Mucosa of stomach (tissue), 1 donor: ENCODE measurements around the gene BCKDK.

Source experiments
- H3K27me3 ChIP-seq: one replicate; pipeline ENCODE4 v1.7.0; 2013; ENCODE audit warnings: mild to moderate bottlenecking, low read length; ENCODE audit not compliant: control insufficient read depth, insufficient read depth
- H3K36me3 ChIP-seq: one replicate; pipeline ENCODE4 v1.7.0; 2013; ENCODE audit warnings: low read length; ENCODE audit not compliant: control insufficient read depth, insufficient read depth
- H3K4me1 ChIP-seq: one replicate; pipeline ENCODE4 v1.7.0; 2013; ENCODE audit warnings: mild to moderate bottlenecking, low read length; ENCODE audit not compliant: control insufficient read depth, insufficient read depth
- H3K4me3 ChIP-seq: one replicate; pipeline ENCODE4 v1.7.0; 2013; ENCODE audit warnings: low read length
- H3K9ac ChIP-seq: one replicate; pipeline ENCODE4 v1.7.0; 2013; ENCODE audit warnings: mild to moderate bottlenecking, low read length, moderate library complexity
- H3K9me3 ChIP-seq: one replicate; pipeline ENCODE4 v1.7.0; 2013; ENCODE audit warnings: mild to moderate bottlenecking, low read length, moderate library complexity; ENCODE audit not compliant: control insufficient read depth
- donor health status: Pancreatic carcinoma.

BCKDK gene

GRCh38 chr16:31108794-31109558 is 790 bp downstream of the BCKDK start:
- H3K4me3 ChIP-seq = no peak overlapping the region
- no peaks in the 10 kb centered on the region for H3K9me3 ChIP-seq
- peaks cover 16% of the 10 kb centered on the region for H3K4me1 ChIP-seq
- H3K9ac ChIP-seq = peak overlapping the region; percentile 87
- H3K27me3 ChIP-seq = no peaks in the 10 kb centered on the region
- H3K36me3 ChIP-seq = peaks cover 8% of the 10 kb centered on the region

DNA sequence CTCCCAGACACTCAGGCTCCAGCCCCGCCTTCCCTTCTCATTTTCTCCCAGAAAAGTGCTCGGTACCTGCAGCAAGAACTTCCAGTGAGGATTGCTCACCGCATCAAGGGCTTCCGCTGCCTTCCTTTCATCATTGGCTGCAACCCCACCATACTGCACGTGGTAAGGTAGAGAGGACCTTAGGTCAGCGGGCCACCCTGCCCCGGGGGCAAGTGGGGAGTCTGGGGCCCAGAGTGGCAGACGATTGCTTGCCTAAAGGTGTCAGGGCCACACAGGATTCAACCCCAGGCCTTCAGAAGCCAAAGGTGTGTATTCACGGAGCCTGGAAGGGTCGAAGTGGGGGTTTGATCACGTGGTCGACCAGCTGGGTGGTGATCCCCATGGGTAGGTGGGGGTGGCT is 1.4 kb downstream of the BCKDK start:
- Histone ChIP-seq H3K9me3 (no peaks in the 10 kb centered on the region), H3K4me1 (peaks cover 16% of the 10 kb centered on the region), H3K27me3 (no peaks in the 10 kb centered on the region), H3K4me3 (no peak overlapping the region), H3K9ac (no peak overlapping the region), H3K36me3 (peaks cover 8% of the 10 kb centered on the region)

- Histone ChIP-seq H3K27me3 (no peaks in the 10 kb centered on the region), H3K4me1 (peaks cover 16% of the 10 kb centered on the region), H3K9ac (no peak overlapping the region), H3K4me3 (no peak overlapping the region), H3K9me3 (no peaks in the 10 kb centered on the region), H3K36me3 (peaks cover 8% of the 10 kb centered on the region)
Measured at GRCh38 chr16:31110106-31111034, 2.2 kb downstream of the BCKDK start.

DNA sequence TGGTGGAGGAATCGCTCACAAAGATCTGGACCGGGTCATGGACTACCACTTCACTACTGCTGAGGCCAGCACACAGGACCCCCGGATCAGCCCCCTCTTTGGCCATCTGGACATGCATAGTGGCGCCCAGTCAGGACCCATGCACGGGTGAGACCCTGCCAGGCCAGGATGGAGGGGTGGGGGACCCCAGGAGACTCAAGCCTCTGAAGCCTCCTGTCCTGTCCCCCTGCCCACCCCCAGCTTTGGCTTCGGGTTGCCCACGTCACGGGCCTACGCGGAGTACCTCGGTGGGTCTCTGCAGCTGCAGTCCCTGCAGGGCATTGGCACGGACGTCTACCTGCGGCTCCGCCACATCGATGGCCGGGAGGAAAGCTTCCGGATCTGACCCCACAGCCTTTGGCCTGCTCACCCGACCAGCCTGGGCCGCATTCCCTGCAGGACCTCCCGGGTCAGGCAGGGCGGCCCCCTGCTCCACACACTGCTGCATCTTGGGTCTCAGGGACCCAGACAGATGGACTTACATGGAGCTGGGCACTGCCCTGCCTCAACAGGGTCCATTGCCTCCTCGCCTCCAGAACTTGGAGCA is 3.8 kb downstream of the BCKDK start:
- no peak overlapping the region for H3K9ac ChIP-seq
- H3K4me1 ChIP-seq = peaks cover 16% of the 10 kb centered on the region
- no peak overlapping the region for H3K4me3 ChIP-seq
- no peaks in the 10 kb centered on the region for H3K27me3 ChIP-seq
- no peaks in the 10 kb centered on the region for H3K9me3 ChIP-seq
- peaks cover 8% of the 10 kb centered on the region for H3K36me3 ChIP-seq

DNA sequence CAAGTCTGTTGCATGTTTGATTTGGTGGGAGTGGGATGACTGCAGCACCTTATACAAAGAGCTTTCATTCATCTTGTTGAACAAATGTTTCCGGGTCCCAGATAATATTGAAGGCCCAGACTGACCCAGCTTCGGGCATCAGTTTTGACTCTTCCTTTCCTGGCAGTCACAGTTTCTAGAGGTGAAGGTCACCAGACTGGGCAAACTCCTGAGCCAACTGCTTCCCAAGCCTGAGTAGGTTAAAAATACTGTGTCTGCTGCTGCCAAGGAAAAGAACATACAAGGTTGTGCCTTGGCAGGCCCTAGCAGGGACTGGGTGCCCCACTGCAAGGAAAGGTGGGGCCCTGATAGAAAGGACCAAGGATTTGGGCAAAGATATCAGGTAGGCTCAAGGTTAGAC is 4.5 kb downstream of the BCKDK start:
- Histone ChIP-seq H3K36me3 (peaks cover 8% of the 10 kb centered on the region), H3K9ac (no peak overlapping the region), H3K27me3 (no peaks in the 10 kb centered on the region), H3K9me3 (no peaks in the 10 kb centered on the region), H3K4me1 (peaks cover 16% of the 10 kb centered on the region), H3K4me3 (no peak overlapping the region)

DNA sequence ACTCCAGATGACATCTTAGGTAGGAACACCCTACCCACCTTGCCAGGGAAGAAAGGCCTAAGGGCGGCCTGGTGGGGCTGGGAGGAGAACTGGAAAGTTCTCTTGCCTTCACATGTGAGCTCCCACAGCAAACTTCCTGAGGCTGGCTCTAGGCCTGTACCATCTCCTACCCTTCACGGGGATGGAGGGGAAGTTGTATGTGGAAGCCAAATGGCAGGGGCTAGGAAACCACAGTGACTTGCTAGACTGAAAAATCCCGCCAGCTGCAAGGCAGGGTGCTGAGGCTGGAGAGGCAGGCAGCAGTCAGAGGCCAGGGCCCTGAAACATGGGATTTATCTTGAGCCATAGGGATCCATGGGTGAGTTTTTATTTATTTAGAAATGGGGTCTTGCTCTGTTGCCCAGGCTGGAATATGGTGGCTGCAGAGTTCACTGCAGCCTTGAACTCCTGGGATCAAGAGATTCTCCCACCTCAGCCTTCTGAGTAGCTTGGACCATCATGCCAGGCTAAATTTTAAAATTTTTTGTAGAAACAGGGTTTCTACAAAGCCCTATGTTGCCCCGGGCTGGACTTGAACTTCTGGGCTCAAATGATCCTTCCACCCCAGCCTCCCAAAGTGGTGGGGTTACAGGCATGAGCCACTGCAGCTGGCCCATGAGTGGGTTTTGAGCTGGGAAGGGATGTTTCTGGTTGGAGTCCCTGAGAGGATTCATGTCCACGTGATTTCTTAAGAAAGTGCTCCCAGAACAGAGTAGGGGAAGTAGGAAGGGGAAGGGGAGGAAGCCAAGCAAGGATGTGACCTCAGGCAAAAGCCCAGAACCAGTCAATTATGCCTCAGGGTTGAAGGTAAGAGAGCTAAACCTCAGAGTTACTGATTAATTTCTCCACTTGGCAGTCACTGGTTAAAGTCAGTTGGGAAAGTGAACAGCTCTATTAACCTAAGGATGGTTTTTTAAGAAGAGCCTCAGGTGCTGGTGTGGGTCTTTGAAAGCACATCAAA is 5.2 kb downstream of the BCKDK start:
- no peaks in the 10 kb centered on the region for H3K27me3 ChIP-seq
- H3K36me3 ChIP-seq = peaks cover 8% of the 10 kb centered on the region
- peaks cover 21% of the 10 kb centered on the region for H3K4me1 ChIP-seq
- no peak overlapping the region for H3K4me3 ChIP-seq
- H3K9ac ChIP-seq = no peak overlapping the region
- no peaks in the 10 kb centered on the region for H3K9me3 ChIP-seq

DNA sequence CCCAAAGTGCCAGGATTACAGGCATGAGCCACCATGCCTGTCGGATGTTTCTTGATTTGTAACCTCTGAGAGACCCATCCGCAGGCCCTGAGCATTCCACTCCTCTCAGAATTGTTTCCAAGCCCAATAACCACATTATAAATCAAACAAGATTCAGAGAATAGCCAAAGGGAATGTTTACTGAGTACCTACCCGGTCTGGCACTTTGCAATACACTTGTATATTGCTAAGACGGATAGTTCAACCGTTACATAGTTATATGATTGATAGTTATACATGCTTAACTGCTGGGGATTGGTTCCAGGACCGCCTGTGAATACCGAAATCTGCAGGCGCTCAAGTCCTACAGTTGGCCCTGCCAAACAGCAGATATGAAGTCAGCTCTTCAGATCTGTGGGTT is 6.3 kb downstream of the BCKDK start:
- Histone ChIP-seq H3K9ac (no peak overlapping the region), H3K36me3 (peaks cover 8% of the 10 kb centered on the region), H3K4me1 (peaks cover 20% of the 10 kb centered on the region), H3K4me3 (no peak overlapping the region), H3K9me3 (no peaks in the 10 kb centered on the region), H3K27me3 (no peaks in the 10 kb centered on the region)

DNA sequence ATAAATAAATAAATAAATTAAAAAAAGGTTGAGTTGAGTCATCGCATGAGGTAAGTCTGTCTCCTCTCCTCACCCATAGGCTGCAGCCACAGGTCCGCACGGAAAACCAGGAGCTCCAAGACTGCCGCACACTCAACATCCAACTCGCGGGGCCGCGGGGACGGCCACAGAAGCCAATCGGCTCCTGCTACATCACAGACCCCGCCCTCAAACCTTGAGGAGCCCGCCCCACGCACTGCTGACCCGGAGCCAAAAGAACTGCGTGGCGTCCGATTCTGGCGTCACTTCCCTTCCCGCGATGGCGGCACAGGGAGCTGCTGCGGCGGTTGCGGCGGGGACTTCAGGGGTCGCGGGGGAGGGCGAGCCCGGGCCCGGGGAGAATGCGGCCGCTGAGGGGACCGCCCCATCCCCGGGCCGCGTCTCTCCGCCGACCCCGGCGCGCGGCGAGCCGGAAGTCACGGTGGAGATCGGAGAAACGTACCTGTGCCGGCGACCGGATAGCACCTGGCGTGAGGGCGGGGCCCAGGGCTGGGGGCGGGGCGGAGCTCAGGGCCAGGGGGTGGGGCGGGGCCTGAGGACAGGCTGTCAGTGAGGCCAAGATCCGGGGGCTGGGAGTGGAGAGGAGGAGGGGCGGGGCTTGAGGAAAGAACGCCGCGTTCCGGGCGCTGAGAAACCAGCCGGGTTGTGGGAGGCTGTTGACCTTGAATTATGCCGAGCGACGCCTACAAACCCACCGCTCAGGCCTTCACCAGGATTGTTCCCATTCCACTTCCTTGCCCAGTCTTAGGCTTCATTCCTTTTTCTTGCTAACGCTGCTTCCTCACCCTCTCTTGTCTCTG is 9.4 kb downstream of the BCKDK start, which contains the start of gene KAT8:
Gene KAT8, plus strand, starts transcription at position 281 of the 839 bp plus-strand sequence. Its CDS starts 18 bp downstream, at position 299.
- no peaks in the 10 kb centered on the region for H3K9me3 ChIP-seq
- peaks cover 5% of the 10 kb centered on the region for H3K36me3 ChIP-seq
- H3K27me3 ChIP-seq = no peaks in the 10 kb centered on the region
- H3K4me3 ChIP-seq = peak within 1 kb of the TSS; percentile 72
- H3K9ac ChIP-seq = peak within 1 kb of the TSS; percentile 96
- peaks cover 20% of the 10 kb centered on the region for H3K4me1 ChIP-seq

DNA sequence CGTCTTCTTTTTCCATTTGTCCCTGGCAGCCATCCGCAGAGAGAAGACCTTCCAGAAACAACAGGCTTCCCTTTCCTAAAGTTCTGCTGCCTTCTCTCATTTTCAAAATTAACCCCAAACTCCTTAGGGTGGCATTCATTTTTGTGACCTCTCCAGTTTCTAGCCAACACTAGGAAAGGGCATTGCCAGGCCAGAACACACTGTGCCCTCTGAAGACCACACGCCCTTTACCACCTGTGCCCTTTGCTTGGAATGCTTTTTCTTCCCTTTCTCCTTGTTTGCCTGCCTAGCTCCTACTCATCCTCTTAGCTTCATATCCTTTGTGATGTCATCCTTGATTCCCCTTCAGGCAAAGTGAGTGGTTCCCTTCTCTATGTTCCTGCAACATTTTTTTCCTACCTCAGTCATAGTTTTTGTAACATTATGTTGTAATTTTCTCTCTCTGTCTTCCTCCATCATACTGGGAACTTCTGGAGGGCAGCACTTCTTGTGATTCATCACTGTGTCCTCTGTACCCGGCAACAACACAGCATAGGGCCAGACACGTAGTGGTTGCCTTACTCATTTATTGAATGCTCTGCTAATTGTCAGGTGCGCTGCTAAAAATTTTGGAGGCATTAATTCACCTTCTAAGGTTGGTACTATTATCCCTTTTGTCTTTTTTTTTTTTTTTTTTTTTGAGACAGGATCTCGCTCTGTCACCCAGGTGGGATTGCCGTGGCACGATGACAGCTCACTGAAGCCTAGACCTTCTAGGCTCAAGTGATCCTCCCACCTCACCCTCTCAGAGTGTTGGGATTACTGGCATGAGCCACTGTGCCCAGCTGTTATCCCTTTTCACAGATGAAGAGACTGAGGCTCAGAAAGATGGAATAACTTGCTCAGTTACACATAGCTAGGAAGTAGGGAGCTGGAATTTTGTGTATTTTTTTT is 10.3 kb downstream of the BCKDK start:
- Histone ChIP-seq H3K4me1 (peaks cover 16% of the 10 kb centered on the region), H3K36me3 (peaks cover 5% of the 10 kb centered on the region), H3K27me3 (no peaks in the 10 kb centered on the region), H3K9me3 (no peaks in the 10 kb centered on the region), H3K4me3 (peak overlapping the region; percentile 72), H3K9ac (peak overlapping the region; percentile 96)

GRCh38 chr16:31120129-31120528 is 11.9 kb downstream of the BCKDK start:
- no peak overlapping the region for H3K4me3 ChIP-seq
- H3K9ac ChIP-seq = no peak overlapping the region
- peaks cover 5% of the 10 kb centered on the region for H3K36me3 ChIP-seq
- no peaks in the 10 kb centered on the region for H3K27me3 ChIP-seq
- no peaks in the 10 kb centered on the region for H3K9me3 ChIP-seq
- peaks cover 10% of the 10 kb centered on the region for H3K4me1 ChIP-seq
